Measurements from ENCODE around the gene ATP5IF1. TPM values are rescaled to one million over a fixed set of nuclear protein-coding genes. Genes with fewer than 3 reads are reported as not detected.

ATP5IF1 gene
- total RNA-seq, 1 donor from 2014 or later: 36.0 TPM

DNA sequence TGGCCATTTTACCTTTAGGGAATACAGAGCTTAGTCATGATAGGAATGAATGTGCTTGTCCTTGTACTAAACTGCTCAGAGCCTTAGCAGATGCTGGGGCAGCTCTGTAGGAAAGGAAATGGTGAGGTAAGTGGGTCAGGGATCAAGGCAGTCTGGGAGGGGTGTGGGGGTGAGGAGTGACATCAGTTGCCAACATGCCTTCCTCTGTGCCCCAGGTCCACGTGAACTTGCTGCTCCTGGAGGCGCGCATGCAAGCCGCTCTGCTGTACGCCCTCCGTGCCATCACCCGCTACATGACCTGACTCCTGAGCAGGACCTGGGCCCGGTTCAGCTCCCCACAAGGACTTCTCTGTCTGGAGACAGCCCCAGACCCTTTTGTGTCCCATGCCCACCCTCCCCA lies 44.6 kb downstream of the ATP5IF1 start:
- Histone ChIP-seq H3K9ac (ENCODE audit: low read depth in 1 of 3, low read length in 3 of 3) (no peak overlapping the region), H3K27me3 (ENCODE audit: control insufficient read depth in 3 of 3, insufficient read depth in 3 of 3, low read length in 3 of 3) (no peaks in the 10 kb centered on the region), H3K36me3 (ENCODE audit: control insufficient read depth in 3 of 3, insufficient read depth in 3 of 3, low read length in 3 of 3) (peaks cover 25 to 44% (median 43%) of the 10 kb centered on the region in 3 donors), H3K9me3 (ENCODE audit: control insufficient read depth in 3 of 3, low read length in 3 of 3) (no peaks in the 10 kb centered on the region), H3K4me1 (ENCODE audit: control insufficient read depth in 3 of 3, insufficient read depth in 3 of 3, low read length in 3 of 3) (peaks cover 12 to 14% (median 12%) of the 10 kb centered on the region in 3 donors), H3K4me3 (ENCODE audit: low read length in 3 of 3) (no peak overlapping the region), H3K27ac (ENCODE audit: low read depth, low read length) (no peak overlapping the region)

DNA sequence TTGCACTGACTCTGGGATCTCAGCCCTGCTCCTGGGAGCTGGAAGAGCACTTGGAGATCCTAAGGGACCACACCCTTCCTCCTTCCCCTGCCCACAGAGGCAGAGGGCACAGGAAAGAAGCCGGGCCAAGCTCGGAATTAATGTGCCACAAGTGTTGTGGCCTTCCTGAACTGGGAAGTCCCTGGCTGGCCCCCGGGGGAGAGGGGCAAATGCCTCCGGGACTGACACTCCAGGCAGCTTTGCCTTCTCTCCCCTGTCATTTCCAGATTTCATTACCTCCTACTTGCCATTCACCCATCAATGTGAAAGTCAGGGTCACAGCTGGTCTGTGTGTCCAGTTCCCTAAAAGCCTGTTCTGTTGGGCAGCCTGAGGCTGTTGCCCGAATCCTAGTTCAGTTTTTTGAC lies 45.1 kb downstream of the ATP5IF1 start:
- Histone ChIP-seq H3K27ac (ENCODE audit: low read depth, low read length) (no peak overlapping the region), H3K36me3 (ENCODE audit: control insufficient read depth in 3 of 3, insufficient read depth in 3 of 3, low read length in 3 of 3) (peaks cover 25 to 44% (median 43%) of the 10 kb centered on the region in 3 donors), H3K4me3 (ENCODE audit: low read length in 3 of 3) (no peak overlapping the region), H3K9ac (ENCODE audit: low read depth in 1 of 3, low read length in 3 of 3) (no peak overlapping the region), H3K9me3 (ENCODE audit: control insufficient read depth in 3 of 3, low read length in 3 of 3) (no peaks in the 10 kb centered on the region), H3K27me3 (ENCODE audit: control insufficient read depth in 3 of 3, insufficient read depth in 3 of 3, low read length in 3 of 3) (no peaks in the 10 kb centered on the region), H3K4me1 (ENCODE audit: control insufficient read depth in 3 of 3, insufficient read depth in 3 of 3, low read length in 3 of 3) (peaks cover 12 to 14% (median 12%) of the 10 kb centered on the region in 3 donors)

DNA sequence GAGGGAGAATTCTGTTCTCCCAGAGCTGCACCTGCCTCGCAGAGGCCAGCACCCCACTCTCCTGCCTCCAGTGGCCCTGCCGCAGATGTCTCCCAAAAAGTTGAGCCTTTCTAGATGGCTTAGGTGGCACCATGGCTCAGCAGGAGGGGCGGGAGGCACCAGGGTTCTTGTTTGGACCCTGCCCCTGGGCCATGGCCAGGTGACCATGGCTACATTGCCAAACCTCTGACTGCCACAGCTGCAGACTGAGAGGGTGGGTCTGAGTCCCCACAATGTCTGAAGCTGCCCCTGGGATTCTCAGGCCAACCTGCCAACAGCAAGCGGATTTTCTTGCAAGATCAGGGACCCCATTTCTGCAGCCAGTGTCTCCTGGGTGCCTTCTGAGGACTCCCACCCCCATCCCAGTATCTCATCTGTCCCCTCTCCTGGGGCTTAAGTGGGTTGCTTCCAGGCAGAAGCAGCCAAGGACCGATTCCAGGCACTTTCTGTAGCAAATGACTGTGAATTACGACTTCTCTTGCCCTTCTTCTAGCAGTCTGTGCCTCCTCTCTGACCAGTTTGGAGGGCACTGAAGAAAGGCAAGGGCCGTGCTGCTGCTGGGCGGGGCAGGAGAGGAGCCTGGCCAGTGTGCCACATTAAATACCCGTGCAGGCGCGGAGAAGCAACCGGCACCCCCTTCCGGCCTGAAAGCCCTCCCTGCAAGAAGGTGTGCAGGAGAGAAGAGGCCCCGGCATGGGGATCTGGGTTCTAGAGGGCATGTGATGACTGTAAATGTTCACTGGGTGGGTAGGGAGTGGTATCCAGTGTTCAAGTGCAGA lies 45.9 kb downstream of the ATP5IF1 start:
- Histone ChIP-seq H3K27me3 (ENCODE audit: control insufficient read depth in 3 of 3, insufficient read depth in 3 of 3, low read length in 3 of 3) (no peaks in the 10 kb centered on the region), H3K9ac (ENCODE audit: low read depth in 1 of 3, low read length in 3 of 3) (no peak overlapping the region), H3K27ac (ENCODE audit: low read depth, low read length) (no peak overlapping the region), H3K4me1 (ENCODE audit: control insufficient read depth in 3 of 3, insufficient read depth in 3 of 3, low read length in 3 of 3) (peaks cover 12 to 14% (median 13%) of the 10 kb centered on the region in 3 donors), H3K9me3 (ENCODE audit: control insufficient read depth in 3 of 3, low read length in 3 of 3) (no peaks in the 10 kb centered on the region), H3K4me3 (ENCODE audit: low read length in 3 of 3) (no peak overlapping the region), H3K36me3 (ENCODE audit: control insufficient read depth in 3 of 3, insufficient read depth in 3 of 3, low read length in 3 of 3) (peaks cover 25 to 44% (median 43%) of the 10 kb centered on the region in 3 donors)

DNA sequence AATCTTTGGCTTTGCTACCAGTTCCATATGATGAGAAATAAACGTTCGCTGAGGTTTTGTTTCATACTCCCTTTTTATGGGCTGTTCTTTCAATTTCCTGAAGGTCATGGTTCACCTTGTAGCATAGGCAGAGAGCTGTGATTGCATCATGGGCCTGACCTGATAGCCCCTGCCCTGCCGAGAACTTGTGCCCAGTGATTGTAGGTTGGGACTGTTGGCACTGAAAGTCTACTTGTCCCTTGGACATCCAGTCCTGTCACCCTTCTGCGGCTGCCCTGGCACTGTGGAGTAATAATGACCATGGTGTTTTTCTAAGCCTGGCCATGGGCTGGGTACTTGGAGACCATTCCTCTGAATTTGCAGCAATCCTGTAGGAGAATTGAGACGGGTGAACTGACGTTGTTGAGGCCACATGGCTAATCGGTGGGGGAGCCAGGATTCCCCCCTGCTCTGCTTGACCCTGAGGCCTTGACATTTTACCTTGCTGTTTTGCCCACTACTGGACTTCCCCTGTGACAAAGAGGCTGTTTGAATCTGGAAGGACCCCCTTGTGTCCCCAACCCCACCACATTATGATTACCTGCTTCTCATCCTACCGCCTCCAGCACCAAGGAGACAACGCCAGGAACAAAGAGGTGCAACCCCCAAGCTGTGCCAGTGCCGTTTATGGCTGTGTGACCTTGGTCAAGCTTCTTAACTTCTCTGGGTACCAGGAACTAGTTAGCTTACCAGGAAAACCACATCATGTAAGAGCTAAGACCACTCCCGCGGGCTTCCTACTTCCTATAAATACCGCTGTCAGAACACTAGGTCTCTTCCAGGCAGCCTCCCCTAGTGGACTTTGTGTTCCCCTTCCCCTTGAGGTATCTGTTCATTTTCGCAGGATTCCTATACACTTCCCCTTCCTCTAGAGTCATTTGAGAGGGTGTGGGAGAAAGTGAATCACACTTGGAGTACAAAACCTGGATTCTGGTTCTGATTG lies 46.8 kb downstream of the ATP5IF1 start:
- Histone ChIP-seq H3K4me3 (ENCODE audit: low read length in 3 of 3) (no peak overlapping the region), H3K27me3 (ENCODE audit: control insufficient read depth in 3 of 3, insufficient read depth in 3 of 3, low read length in 3 of 3) (no peaks in the 10 kb centered on the region), H3K27ac (ENCODE audit: low read depth, low read length) (no peak overlapping the region), H3K4me1 (ENCODE audit: control insufficient read depth in 3 of 3, insufficient read depth in 3 of 3, low read length in 3 of 3) (peaks cover 12 to 19% (median 14%) of the 10 kb centered on the region in 3 donors), H3K9ac (ENCODE audit: low read depth in 1 of 3, low read length in 3 of 3) (no peak overlapping the region), H3K36me3 (ENCODE audit: control insufficient read depth in 3 of 3, insufficient read depth in 3 of 3, low read length in 3 of 3) (peaks cover 23 to 39% (median 38%) of the 10 kb centered on the region in 3 donors), H3K9me3 (ENCODE audit: control insufficient read depth in 3 of 3, low read length in 3 of 3) (no peaks in the 10 kb centered on the region)

- Histone ChIP-seq H3K9ac (ENCODE audit: low read depth in 1 of 3, low read length in 3 of 3) (no peak overlapping the region), H3K4me1 (ENCODE audit: control insufficient read depth in 3 of 3, insufficient read depth in 3 of 3, low read length in 3 of 3) (peaks cover 8 to 19% (median 8%) of the 10 kb centered on the region in 3 donors), H3K9me3 (ENCODE audit: control insufficient read depth in 3 of 3, low read length in 3 of 3) (no peaks in the 10 kb centered on the region), H3K27ac (ENCODE audit: low read depth, low read length) (no peak overlapping the region), H3K4me3 (ENCODE audit: low read length in 3 of 3) (no peak overlapping the region), H3K36me3 (ENCODE audit: control insufficient read depth in 3 of 3, insufficient read depth in 3 of 3, low read length in 3 of 3) (peaks cover 7 to 12% (median 9%) of the 10 kb centered on the region in 3 donors), H3K27me3 (ENCODE audit: control insufficient read depth in 3 of 3, insufficient read depth in 3 of 3, low read length in 3 of 3) (no peaks in the 10 kb centered on the region)
These were observed 50.2 kb downstream of the ATP5IF1 start for GRCh38 chr1:28286111-28286510.

Other genes starting within 250 kb of the ATP5IF1 start
- 9.9 TPM for gene EYA3, start 147.5 kb upstream of the ATP5IF1 start, total RNA-seq
- 2.1 TPM for gene PTAFR, start 59.4 kb upstream of the ATP5IF1 start, total RNA-seq
- 27.1 TPM for gene DNAJC8, start 3.1 kb upstream of the ATP5IF1 start, total RNA-seq
- 2.1 TPM for gene SESN2, start 23.4 kb downstream of the ATP5IF1 start, total RNA-seq
- gene MED18, start 92.9 kb downstream of the ATP5IF1 start, total RNA-seq: 20.9 TPM
- 5.2 TPM for gene PHACTR4, start 133.6 kb downstream of the ATP5IF1 start, total RNA-seq